ENCODE results near the gene BCAS3.
A peak's percentile ranks its signal among the peaks of the same experiment; 100 is the strongest.

BCAS3 gene

DNA sequence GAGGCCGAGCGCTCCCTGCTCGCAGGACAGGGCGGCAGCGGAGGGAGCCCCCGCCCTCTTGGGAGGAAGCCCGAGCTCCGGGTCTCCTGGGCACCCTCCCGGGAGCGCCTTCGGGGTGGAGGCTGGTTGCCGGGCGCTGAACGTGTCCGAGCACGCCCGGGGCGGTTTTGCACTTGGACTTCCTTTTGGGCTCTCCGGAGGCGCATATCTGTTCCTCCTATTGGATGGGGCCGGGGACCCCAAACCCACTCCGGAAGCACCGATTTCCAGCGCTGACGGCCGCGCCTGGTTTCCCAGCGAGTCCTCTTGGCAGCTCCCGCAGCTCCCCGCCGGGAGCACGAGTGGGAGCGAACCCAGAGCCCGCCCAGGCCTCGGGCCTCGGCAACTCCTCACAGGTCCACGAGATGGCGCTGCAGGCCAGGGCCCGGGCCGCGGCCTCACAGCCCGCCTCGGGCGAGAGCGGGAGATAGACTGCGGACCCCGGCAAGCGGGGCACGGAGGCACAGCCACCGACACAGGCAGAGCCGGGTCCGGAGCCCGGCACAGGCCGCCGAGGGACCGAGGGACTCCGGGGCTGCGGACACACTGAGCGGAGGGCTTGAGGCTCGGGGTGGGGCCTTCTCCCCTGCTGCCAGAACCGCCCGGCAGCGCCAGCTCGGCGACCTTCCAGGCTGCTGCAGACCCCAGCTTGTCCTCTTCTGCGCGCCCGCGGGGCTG is 734.6 kb downstream of the BCAS3 start:
- no peak for TF ChIP-seq CREB1 (IDR thresholded peaks at IDR 0.05; ENCODE audit: low read depth)
- no peak for TF ChIP-seq EGR1 (IDR thresholded peaks at IDR 0.05)
- TF ChIP-seq TEAD4 (IDR thresholded peaks at IDR 0.05): no peak
- TF ChIP-seq REST (IDR thresholded peaks at IDR 0.05; ENCODE audit: low read depth): no peak
- TF ChIP-seq CEBPB (IDR thresholded peaks at IDR 0.05): no peak
- TF ChIP-seq USF1 (IDR thresholded peaks at IDR 0.05): no peak
- TF ChIP-seq RAD21 (IDR thresholded peaks at IDR 0.05; ENCODE audit: low read depth): peak; percentile 82
- peak; percentile 27; the same call in 1 of the 2 replicates for TF ChIP-seq YY1 (IDR thresholded peaks at IDR 0.05; ENCODE audit: low read depth)
- 0 out of 2 replicates have a peak, but pooled peaks have one; percentile 12 for TF ChIP-seq TCF12 (IDR thresholded peaks at IDR 0.05; ENCODE audit: low read depth)
- no peak; the same call in 1 of the 2 replicates for TF ChIP-seq TAF1 (IDR thresholded peaks at IDR 0.05; ENCODE audit: low read depth)
- TF ChIP-seq NFIC (IDR thresholded peaks at IDR 0.05): peak; percentile 68
- TF ChIP-seq EP300 (IDR thresholded peaks at IDR 0.05; ENCODE audit: borderline replicate concordance): 0 out of 2 replicates have a peak, but pooled peaks have one; percentile 12
- TF ChIP-seq ZBTB7A (IDR thresholded peaks at IDR 0.05; ENCODE audit: low read depth): peak; percentile 57
- TF ChIP-seq MAX (IDR thresholded peaks at IDR 0.05): peak; percentile 67
- TF ChIP-seq FOXM1 (IDR thresholded peaks at IDR 0.05; ENCODE audit: borderline replicate concordance, low read depth): no peak

- TF ChIP-seq TAF1 (IDR thresholded peaks at IDR 0.05; ENCODE audit: low read depth) (no peak), RAD21 (IDR thresholded peaks at IDR 0.05; ENCODE audit: low read depth) (no peak), CEBPB (IDR thresholded peaks at IDR 0.05) (no peak), EGR1 (IDR thresholded peaks at IDR 0.05) (no peak), MAX (IDR thresholded peaks at IDR 0.05) (no peak), YY1 (IDR thresholded peaks at IDR 0.05; ENCODE audit: low read depth) (no peak), FOXM1 (IDR thresholded peaks at IDR 0.05; ENCODE audit: borderline replicate concordance, low read depth) (no peak), USF1 (IDR thresholded peaks at IDR 0.05) (no peak), NFIC (IDR thresholded peaks at IDR 0.05) (no peak), ZBTB7A (IDR thresholded peaks at IDR 0.05; ENCODE audit: low read depth) (no peak), EP300 (IDR thresholded peaks at IDR 0.05; ENCODE audit: borderline replicate concordance) (no peak), CREB1 (IDR thresholded peaks at IDR 0.05; ENCODE audit: low read depth) (no peak), REST (IDR thresholded peaks at IDR 0.05; ENCODE audit: low read depth) (no peak), TCF12 (IDR thresholded peaks at IDR 0.05; ENCODE audit: low read depth) (no peak), TEAD4 (IDR thresholded peaks at IDR 0.05) (no peak)
Observed at GRCh38 chr17:61412860-61413660, 735.4 kb downstream of the BCAS3 start.

GRCh38 chr17:61413661-61414126 is 736.0 kb downstream of the BCAS3 start:
- no peak for TF ChIP-seq NFIC (IDR thresholded peaks at IDR 0.05)
- no peak for TF ChIP-seq FOXM1 (IDR thresholded peaks at IDR 0.05; ENCODE audit: borderline replicate concordance, low read depth)
- no peak for TF ChIP-seq EGR1 (IDR thresholded peaks at IDR 0.05)
- TF ChIP-seq CEBPB (IDR thresholded peaks at IDR 0.05): no peak
- no peak for TF ChIP-seq CREB1 (IDR thresholded peaks at IDR 0.05; ENCODE audit: low read depth)
- TF ChIP-seq RAD21 (IDR thresholded peaks at IDR 0.05; ENCODE audit: low read depth): no peak
- TF ChIP-seq TCF12 (IDR thresholded peaks at IDR 0.05; ENCODE audit: low read depth): no peak
- TF ChIP-seq EP300 (IDR thresholded peaks at IDR 0.05; ENCODE audit: borderline replicate concordance): no peak
- no peak for TF ChIP-seq USF1 (IDR thresholded peaks at IDR 0.05)
- TF ChIP-seq REST (IDR thresholded peaks at IDR 0.05; ENCODE audit: low read depth): no peak
- TF ChIP-seq YY1 (IDR thresholded peaks at IDR 0.05; ENCODE audit: low read depth): no peak
- no peak for TF ChIP-seq TEAD4 (IDR thresholded peaks at IDR 0.05)

Measured in Ishikawa (cell line).